Measurements from ENCODE around the gene CHD9. TPM values are rescaled to one million over a fixed set of nuclear protein-coding genes. Genes with fewer than 3 reads are reported as not detected.
"Not testable (repeated sequence)": the region's sequence is repeated elsewhere in the genome, so short reads cannot be mapped to it uniquely, and the experiment has no call there.

The CHD9 gene
- total RNA-seq, 2 experiments from 2014 or later: 30.2 to 37.9 TPM

DNA sequence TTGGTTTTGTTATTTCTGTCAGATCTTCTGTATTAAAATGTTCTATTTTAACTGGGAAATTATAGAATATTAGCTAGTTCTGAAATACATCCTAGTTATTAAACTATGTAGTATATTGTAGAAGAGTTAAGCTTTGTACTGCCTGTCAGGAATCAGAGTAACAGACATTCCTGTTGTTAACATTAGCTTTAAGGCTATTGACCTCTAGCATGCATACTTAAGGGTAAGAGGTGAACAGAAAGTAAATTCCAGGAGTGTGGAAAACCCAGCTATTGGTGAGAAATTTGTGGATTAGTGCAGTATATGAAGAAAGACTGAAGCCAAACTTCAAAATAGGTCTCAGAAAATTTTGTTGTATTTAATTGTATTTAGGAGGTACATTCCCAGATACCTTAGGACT, 111.3 kb downstream of the CHD9 start:
- DNase-seq (no peak), ATAC-seq (ENCODE audit: low read depth) (no peak)
- POLR2A ChIA-PET: no interaction called here
- H3K27me3 Mint-ChIP-seq: no peaks in the 10 kb centered on the region
- no peaks in the 10 kb centered on the region for H3K4me1 Mint-ChIP-seq
- H3K36me3 Mint-ChIP-seq: peaks cover 4% of the 10 kb centered on the region
- no peak overlapping the region for H3K27ac Mint-ChIP-seq
- H3K9me3 Mint-ChIP-seq: no peaks in the 10 kb centered on the region
- H3K4me3 Mint-ChIP-seq: no peak overlapping the region

DNA sequence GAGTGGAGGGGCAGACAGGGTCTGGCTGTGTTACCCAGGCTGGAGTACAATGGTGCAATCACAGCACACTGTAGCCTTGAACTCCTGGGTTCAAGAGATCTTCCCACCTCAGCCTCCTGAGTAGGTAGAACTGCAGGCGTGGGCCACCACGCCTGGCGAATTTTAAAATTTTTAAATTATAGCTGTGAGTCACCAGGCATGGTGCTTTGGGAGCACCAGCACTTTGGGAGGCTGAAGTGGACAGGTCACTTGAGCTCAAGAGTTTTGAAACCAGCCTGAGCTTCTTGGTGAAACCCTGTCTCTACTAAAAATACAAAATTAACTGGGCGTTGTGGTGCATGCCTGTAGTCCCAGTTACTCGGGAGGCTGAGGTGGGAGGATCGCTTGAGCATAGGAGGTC, 114.0 kb downstream of the CHD9 start:
- no peak for ATAC-seq (ENCODE audit: low read depth)
- no peak for DNase-seq
- H3K9me3 Mint-ChIP-seq: no peaks in the 10 kb centered on the region
- H3K4me3 Mint-ChIP-seq: no peak overlapping the region
- no peaks in the 10 kb centered on the region for H3K4me1 Mint-ChIP-seq
- H3K27ac Mint-ChIP-seq: no peak overlapping the region
- H3K27me3 Mint-ChIP-seq: no peaks in the 10 kb centered on the region
- POLR2A ChIA-PET: no interaction called here
- H3K36me3 Mint-ChIP-seq: peaks cover 4% of the 10 kb centered on the region

DNA sequence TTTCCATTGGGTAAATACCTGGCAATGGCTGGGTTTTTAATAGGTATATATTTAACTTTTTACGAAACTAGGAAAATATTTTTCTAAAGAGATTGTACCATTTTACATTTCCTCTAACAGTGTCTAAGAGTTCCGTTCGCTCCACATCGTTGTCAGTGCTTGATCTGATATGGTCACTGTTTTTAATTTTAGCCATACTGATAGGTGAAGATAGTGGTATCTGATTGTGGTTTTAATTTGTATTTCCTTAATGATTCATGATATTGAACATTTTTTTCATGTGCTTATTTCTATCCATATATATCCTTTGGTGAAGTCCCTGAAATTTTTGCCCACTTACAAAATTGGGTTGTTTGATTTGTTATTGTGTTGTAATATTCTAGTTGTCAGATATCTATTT, 117.7 kb downstream of the CHD9 start:
- Mint-ChIP-seq H3K36me3 (peaks cover 6% of the 10 kb centered on the region), H3K4me1 (peaks cover 2% of the 10 kb centered on the region), H3K4me3 (no peak overlapping the region), H3K27ac (no peak overlapping the region), H3K9me3 (no peaks in the 10 kb centered on the region), H3K27me3 (no peaks in the 10 kb centered on the region)
- POLR2A ChIA-PET: no interaction called here
- DNase-seq (no peak), ATAC-seq (ENCODE audit: low read depth) (no peak)

DNA sequence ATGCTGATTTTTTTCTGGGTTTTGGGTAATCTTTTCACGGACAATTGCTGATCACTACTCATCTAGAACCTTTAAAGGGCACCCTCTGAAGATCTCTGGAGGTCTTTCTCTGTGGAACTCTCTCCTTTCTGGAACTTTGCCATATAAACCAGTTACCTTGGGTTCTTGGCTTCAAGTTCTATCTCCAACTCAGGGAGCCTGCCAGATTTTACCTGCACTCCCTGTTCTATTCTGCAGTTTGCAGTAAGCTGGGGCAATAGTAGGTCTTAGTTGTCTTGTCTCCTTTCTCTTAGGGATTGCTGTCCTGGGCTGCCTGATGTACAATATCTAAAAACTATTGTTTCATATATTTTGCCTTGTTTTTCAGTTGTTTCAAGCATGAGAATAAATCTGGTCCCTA, 120.3 kb downstream of the CHD9 start:
- Mint-ChIP-seq H3K4me1 (peaks cover 2% of the 10 kb centered on the region), H3K9me3 (no peaks in the 10 kb centered on the region), H3K36me3 (peaks cover 9% of the 10 kb centered on the region), H3K27me3 (no peaks in the 10 kb centered on the region), H3K4me3 (no peak overlapping the region), H3K27ac (no peak overlapping the region)
- POLR2A ChIA-PET: no interaction called here
- ATAC-seq (ENCODE audit: low read depth): no peak
- DNase-seq: no peak

DNA sequence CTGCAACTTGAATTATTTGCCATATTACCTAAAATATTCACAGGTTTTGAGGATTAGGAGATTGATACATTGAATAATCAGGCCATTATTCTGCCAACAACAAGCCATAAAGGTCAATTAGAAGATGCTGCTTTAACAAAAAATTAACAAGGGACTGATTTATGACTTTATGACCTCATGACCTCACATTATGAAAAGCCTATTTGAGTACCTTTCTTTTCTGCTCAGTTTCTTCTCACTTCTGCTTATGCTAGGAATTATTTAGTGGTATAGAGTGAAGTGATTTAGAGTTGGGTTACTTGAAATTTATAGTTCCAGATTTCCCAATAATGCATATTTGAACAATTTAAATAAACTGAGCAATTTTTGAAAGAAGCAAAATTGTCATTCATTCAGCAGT, 121.6 kb downstream of the CHD9 start:
- Mint-ChIP-seq H3K4me1 (peaks cover 2% of the 10 kb centered on the region), H3K27ac (no peak overlapping the region), H3K27me3 (no peaks in the 10 kb centered on the region), H3K9me3 (no peaks in the 10 kb centered on the region), H3K4me3 (no peak overlapping the region), H3K36me3 (peaks cover 9% of the 10 kb centered on the region)
- ATAC-seq (ENCODE audit: low read depth): no peak
- POLR2A ChIA-PET: no interaction called here
- no peak for DNase-seq

DNA sequence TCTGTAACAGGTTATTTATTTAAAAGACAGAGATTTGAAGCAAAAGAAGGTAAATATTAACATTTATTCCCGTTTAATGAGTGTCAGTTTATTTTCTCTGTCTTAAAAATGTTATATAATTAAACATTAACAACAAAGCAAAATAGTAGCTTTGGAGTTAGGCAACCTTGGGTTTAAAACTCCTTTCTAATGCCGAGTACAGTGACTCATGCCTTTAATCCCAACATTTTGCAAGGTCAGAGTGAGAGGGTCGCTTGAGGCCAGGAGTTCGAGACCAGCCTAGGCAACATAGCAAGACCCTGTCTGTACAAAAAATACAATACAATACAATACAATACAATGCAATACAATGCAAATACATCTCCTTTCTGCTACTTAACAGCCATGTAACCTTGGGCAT, 128.7 kb downstream of the CHD9 start:
- Mint-ChIP-seq H3K36me3 (peaks cover 26% of the 10 kb centered on the region), H3K27ac (no peak overlapping the region), H3K4me1 (no peaks in the 10 kb centered on the region), H3K27me3 (no peaks in the 10 kb centered on the region), H3K4me3 (no peak overlapping the region), H3K9me3 (peaks cover 17% of the 10 kb centered on the region)
- DNase-seq (no peak), ATAC-seq (ENCODE audit: low read depth) (no peak)
- POLR2A ChIA-PET: no interaction called here

DNA sequence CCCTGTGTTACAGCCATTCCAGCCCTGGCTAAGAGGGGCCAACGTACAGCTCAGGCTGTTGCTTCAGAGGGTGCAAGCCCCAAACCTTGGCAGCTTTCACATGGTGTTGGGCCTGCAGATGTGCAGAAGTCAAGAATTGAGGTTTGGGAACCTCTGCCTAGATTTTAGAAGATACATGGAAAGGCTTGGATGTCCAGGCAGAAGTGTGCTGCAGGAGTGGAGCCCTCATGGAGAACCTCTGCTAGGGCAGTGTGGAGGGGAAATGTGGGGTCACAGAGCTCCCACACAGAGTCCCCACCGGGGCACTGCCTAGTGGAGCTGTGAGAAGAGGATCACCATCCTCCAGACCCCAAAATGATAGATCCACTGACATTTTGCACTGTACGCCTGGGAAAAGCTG, 130.9 kb downstream of the CHD9 start:
- Mint-ChIP-seq H3K36me3 (peaks cover 26% of the 10 kb centered on the region), H3K9me3 (peaks cover 17% of the 10 kb centered on the region)
- ATAC-seq (ENCODE audit: low read depth); H3K27me3 Mint-ChIP-seq; POLR2A ChIA-PET; H3K4me3 Mint-ChIP-seq; H3K27ac Mint-ChIP-seq; H3K4me1 Mint-ChIP-seq; DNase-seq: not testable (repeated sequence)

DNA sequence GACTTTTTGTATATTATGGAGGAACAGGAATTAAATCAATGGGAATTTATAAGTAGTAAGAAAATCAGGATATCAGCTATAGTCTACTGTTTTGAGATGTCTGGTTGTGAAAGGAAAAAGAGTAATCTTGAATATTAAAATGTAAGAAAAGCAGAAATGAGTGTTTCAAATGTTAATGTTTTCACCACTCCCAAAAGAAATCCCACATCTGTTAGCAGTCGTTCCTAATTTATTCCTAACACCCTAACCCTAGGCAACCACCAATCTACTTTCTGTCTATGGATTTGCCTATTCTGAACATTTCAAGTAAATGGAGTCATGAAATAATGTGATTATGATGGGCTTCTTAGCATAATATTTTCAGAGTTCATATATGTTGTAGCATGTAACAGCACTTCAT, 133.0 kb downstream of the CHD9 start:
- H3K4me3 Mint-ChIP-seq: no peak overlapping the region
- ATAC-seq (ENCODE audit: low read depth): no peak

DNA sequence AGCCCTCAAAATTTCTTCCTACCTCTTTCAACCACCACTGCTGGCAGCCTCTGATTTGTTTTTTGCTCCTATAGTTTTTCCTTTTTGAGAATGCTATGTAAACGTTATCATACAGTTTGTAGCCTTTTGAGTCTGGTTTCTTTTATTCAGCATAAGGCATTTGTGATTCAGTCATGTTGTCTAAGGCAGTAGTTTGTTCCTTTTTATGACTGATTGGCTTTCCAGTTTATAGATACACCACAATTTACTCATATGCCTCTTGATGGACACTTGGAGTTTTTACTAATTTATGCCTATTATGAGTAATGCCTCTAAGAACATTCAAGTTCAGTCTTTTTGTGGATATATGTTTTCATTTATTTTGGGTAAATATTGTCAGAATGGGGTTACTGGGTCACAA, 136.6 kb downstream of the CHD9 start:
- ATAC-seq (ENCODE audit: low read depth) (no peak), DNase-seq (no peak)
- Mint-ChIP-seq H3K36me3 (peaks cover 8% of the 10 kb centered on the region), H3K9me3 (peaks cover 5% of the 10 kb centered on the region), H3K27ac (no peak overlapping the region), H3K4me1 (no peaks in the 10 kb centered on the region), H3K4me3 (no peak overlapping the region), H3K27me3 (no peaks in the 10 kb centered on the region)
- POLR2A ChIA-PET: no interaction called here

More for the DNA sequence above, 133.0 kb downstream of the CHD9 start:
- peaks cover 25% of the 10 kb centered on the region for H3K36me3 Mint-ChIP-seq
- no peak overlapping the region for H3K27ac Mint-ChIP-seq
- no peaks in the 10 kb centered on the region for H3K27me3 Mint-ChIP-seq
- DNase-seq: no peak
- H3K4me1 Mint-ChIP-seq: no peaks in the 10 kb centered on the region
- POLR2A ChIA-PET: no interaction called here
- H3K9me3 Mint-ChIP-seq: peaks cover 17% of the 10 kb centered on the region

DNA sequence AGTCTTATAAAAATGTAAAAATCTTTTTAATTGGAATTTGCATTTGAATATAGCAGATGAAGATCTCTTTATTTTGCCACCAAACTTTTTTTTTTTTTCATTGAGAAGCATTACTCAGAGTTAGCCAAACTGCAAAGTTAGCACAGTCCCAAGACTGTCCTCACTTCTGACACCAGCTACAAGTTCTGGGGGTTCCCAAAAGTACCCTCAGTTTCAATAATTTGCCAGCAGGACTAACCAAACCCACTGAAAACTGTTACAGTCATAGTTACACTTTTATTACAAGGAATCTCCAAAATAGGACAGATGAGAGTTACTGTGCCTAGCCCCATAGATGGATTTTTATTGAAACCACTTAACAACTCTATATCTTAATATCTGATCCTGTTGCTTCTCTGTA, 144.1 kb downstream of the CHD9 start:
- peaks cover 15% of the 10 kb centered on the region for H3K36me3 Mint-ChIP-seq
- H3K4me1 Mint-ChIP-seq: no peaks in the 10 kb centered on the region
- no peak overlapping the region for H3K4me3 Mint-ChIP-seq
- no peaks in the 10 kb centered on the region for H3K27me3 Mint-ChIP-seq
- POLR2A ChIA-PET: no interaction called here
- DNase-seq: no peak
- ATAC-seq (ENCODE audit: low read depth): no peak
- peaks cover 1% of the 10 kb centered on the region for H3K9me3 Mint-ChIP-seq
- no peak overlapping the region for H3K27ac Mint-ChIP-seq

DNA sequence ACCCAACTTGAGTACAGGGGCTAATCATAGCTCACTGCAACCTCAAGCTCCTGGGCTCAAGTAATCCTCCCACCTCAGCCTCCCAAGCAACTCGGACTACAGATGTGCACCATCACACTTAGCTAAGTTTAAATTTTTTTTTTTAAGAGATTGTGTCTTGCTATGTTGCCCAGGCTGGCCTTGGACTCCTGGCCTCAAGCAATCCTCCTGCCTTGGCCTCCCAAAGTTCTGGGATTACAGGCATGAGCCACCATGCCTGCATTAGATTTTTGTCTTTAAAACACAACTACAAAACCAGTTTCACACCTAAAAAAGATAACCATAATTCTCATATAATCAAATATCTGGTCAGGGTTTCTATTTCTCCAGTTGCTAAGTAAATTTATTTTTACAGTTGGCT, 147.1 kb downstream of the CHD9 start:
- no peak overlapping the region for H3K4me3 Mint-ChIP-seq
- peaks cover 1% of the 10 kb centered on the region for H3K9me3 Mint-ChIP-seq
- DNase-seq (no peak), ATAC-seq (ENCODE audit: low read depth) (no peak)
- peaks cover 1% of the 10 kb centered on the region for H3K4me1 Mint-ChIP-seq
- no peak overlapping the region for H3K27ac Mint-ChIP-seq
- peaks cover 16% of the 10 kb centered on the region for H3K36me3 Mint-ChIP-seq
- POLR2A ChIA-PET: no interaction called here
- no peaks in the 10 kb centered on the region for H3K27me3 Mint-ChIP-seq

DNA sequence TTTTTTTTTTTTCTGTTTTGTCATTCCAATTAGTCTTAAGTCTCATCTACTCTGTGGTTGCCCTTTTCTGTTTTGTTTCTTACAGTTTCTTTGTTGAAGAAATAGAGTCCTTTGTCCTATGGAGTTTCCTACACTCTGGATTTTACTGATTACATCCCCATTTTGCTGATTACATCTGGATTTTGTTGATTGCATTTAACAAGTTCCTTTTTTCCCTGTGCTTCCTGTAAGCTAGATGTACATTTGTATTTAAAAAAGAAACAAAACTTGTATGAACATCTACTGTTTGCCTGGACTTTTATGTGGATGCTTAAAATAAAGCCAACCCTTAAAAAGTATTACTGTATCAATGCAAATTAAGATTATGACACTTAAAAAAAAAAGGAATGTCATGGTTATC, 147.6 kb downstream of the CHD9 start:
- DNase-seq (no peak), ATAC-seq (ENCODE audit: low read depth) (no peak)
- POLR2A ChIA-PET: no interaction called here
- Mint-ChIP-seq H3K27ac (no peak overlapping the region), H3K4me3 (no peak overlapping the region), H3K27me3 (no peaks in the 10 kb centered on the region), H3K9me3 (peaks cover 1% of the 10 kb centered on the region), H3K36me3 (peaks cover 16% of the 10 kb centered on the region), H3K4me1 (peaks cover 1% of the 10 kb centered on the region)

DNA sequence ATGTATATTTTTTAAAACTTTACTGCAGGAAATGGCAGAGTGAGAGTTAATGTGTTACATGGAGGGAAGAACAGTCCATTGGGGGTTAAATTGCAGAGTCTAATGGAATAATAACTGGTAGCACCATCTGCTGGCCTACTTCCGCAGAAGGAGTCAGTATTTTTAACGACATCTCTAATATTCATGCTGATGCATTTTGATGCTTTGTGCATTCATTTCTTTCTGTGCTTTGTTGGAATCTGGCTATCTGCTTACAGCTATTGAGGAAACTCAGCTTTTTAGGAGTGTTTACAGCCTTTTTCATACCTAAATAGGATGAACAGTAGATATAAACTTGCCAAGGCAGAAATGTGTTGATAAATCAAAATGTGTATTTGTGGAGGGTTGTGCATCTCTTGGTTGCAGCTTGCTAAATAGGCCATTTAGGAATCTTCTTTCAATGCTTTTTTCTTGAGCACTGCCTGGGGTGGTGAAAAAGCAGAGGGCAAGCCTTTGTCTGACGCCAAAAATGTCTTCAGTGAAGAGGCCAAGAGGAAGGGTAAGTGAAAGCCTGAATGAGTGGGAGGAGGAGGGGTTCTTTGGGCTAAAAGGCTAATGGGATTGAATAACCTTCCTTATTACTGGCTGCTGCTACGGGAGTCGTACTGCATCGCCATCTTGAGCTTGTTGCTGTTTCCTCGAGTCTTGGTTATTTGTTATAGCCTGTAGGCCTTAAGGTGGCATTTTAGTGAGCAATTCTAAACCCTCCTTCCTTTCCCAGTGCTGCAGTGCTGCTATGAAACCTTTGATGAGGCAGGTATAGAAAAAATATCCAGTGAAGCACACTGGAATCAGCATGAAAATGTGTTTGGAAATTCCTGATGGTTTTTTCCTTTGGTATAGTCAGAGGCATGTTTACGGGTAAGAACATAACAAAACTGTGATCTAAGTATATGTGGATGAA, 153.3 kb downstream of the CHD9 start:
- DNase-seq (no peak), ATAC-seq (ENCODE audit: low read depth) (peak; percentile 42)
- Mint-ChIP-seq H3K9me3 (peaks cover 1% of the 10 kb centered on the region), H3K4me3 (peak overlapping the region; percentile 75), H3K27ac (peak overlapping the region; percentile 83), H3K4me1 (peaks cover 11% of the 10 kb centered on the region), H3K27me3 (no peaks in the 10 kb centered on the region), H3K36me3 (peaks cover 8% of the 10 kb centered on the region)
- POLR2A ChIA-PET: no interaction called here

DNA sequence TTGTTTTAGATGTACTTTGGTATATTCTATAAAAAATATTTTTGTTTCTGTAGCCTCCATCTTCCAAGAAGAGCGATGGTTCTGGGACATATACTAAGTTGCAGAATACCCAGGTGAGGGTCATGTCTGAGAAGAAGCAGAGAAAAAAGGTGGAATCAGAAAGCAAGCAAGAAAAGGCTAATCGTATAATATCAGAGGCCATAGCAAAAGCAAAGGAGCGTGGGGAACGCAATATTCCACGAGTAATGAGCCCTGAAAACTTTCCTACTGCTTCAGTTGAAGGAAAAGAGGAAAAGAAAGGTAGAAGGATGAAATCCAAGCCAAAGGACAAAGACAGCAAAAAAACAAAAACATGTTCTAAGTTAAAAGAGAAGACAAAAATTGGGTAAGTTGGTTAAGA, 154.6 kb downstream of the CHD9 start:
- Mint-ChIP-seq H3K9me3 (no peaks in the 10 kb centered on the region), H3K27me3 (no peaks in the 10 kb centered on the region), H3K36me3 (peaks cover 3% of the 10 kb centered on the region), H3K27ac (peak overlapping the region; percentile 59), H3K4me1 (peaks cover 11% of the 10 kb centered on the region), H3K4me3 (peak overlapping the region; percentile 44)
- POLR2A ChIA-PET: no interaction called here
- DNase-seq (no peak), ATAC-seq (ENCODE audit: low read depth) (no peak)
